GM12878 (cell line): ENCODE results near the gene RPL18. TPM values are rescaled to one million over a fixed set of nuclear protein-coding genes. Genes with fewer than 3 reads are reported as not detected.
A peak's percentile ranks its signal among the peaks of the same experiment; 100 is the strongest.

ENCODE experiments used
- CHD4 ChIP-seq: fragments of 200-600 bp; sonication (generic); IDR thresholded peaks from 2 replicates; pipeline ENCODE4 v1.6.1; 2016; ENCODE audit warnings: mild to moderate bottlenecking
- EED ChIP-seq: sonication (generic); IDR thresholded peaks from 2 replicates; pipeline ENCODE4 v1.6.1; 2016; ENCODE audit warnings: antibody characterized with exemption, low read depth
- EGR1 ChIP-seq, 2 experiments: IDR thresholded peaks; 1 replicate in 1 of 2; 2 replicates in 1 of 2; pipeline ENCODE4 v1.6.1; 2011 to 2012; ENCODE audit warnings: low read depth in 2 of 2, low read length in 2 of 2, borderline replicate concordance in 1 of 2, mild to moderate bottlenecking in 1 of 2, moderate library complexity in 1 of 2
- ELK1 ChIP-seq: IDR thresholded peaks from 2 replicates; pipeline ENCODE4 v1.6.1; 2012; ENCODE audit warnings: low read depth, low read length, improper control_type of control experiment
- EP300 ChIP-seq, 2 experiments: fragments of 150-350 bp in 1 of 2; IDR thresholded peaks; 2 replicates each; pipeline ENCODE4 v1.6.1; 2011 to 2012; ENCODE audit warnings: low read depth in 2 of 2, low read length in 2 of 2, borderline replicate concordance in 1 of 2, improper control_type of control experiment in 1 of 2, inconsistent platforms in 1 of 2; ENCODE audit not compliant: control insufficient read depth in 1 of 2
- FOS ChIP-seq: IDR thresholded peaks from 3 replicates; pipeline ENCODE4 v1.6.1; 2011; ENCODE audit warnings: borderline replicate concordance; ENCODE audit not compliant: insufficient read length; ENCODE audit errors: extremely low read depth
- HCFC1 ChIP-seq: fragments of 150-350 bp; IDR thresholded peaks from 2 replicates; pipeline ENCODE4 v1.6.1; 2014; ENCODE audit warnings: low read length
- MLLT1 ChIP-seq: fragments of 450-650 bp; IDR thresholded peaks from 2 replicates; pipeline ENCODE4 v1.6.1; 2016; ENCODE audit warnings: mild to moderate bottlenecking
- NFYB ChIP-seq: IDR thresholded peaks from 2 replicates; pipeline ENCODE4 v1.6.1; 2011; ENCODE audit warnings: low read depth, mild to moderate bottlenecking, low read length, improper control_type of control experiment, moderate library complexity; ENCODE audit not compliant: insufficient read depth
- PML ChIP-seq: IDR thresholded peaks from 2 replicates; pipeline ENCODE4 v1.6.1; 2012; ENCODE audit warnings: low read length, inconsistent platforms
- SIN3A ChIP-seq: IDR thresholded peaks from 2 replicates; pipeline ENCODE4 v1.6.1; 2012; ENCODE audit warnings: low read depth, low read length, improper control_type of control experiment
- USF1 ChIP-seq: IDR thresholded peaks from 2 replicates; pipeline ENCODE4 v1.6.1; 2011; ENCODE audit warnings: borderline replicate concordance, low read depth, mild to moderate bottlenecking, moderate library complexity, mixed read lengths, low read length; ENCODE audit not compliant: insufficient read depth; ENCODE audit errors: extremely low read length
- ZNF207 ChIP-seq: fragments of 450-650 bp; IDR thresholded peaks from 2 replicates; pipeline ENCODE4 v1.6.1; 2014; ENCODE audit warnings: antibody characterized with exemption, mild to moderate bottlenecking, borderline replicate concordance
- polyA plus RNA-seq, 11 experiments: library from polyadenylated mRNA; depleted of rRNA in 4 of 11; unstranded in 6 of 11; stranded (reverse) in 5 of 11; fragments of >200 nt; fragmentation: Nextera tagmentation in 4 of 11; fragmentation: Illumina TruSeq in 1 of 11; extraction: Ambion mirVana in 4 of 11; extraction: Trizol in 1 of 11; gene quantifications; 1 replicate in 1 of 11; 2 replicates in 10 of 11; pipeline versions ENCODE4 v1.2.1 to v1.2.3, GENCODE V29; 2011 to 2016; ENCODE audit warnings: inconsistent platforms in 2 of 11, missing spikeins in 2 of 11, low read depth in 1 of 11
- total RNA-seq, 4 experiments: library from RNA; depleted of rRNA in 3 of 4; stranded (reverse); fragments of >200 nt in 3 of 4; fragmentation: Illumina TruSeq in 1 of 4; extraction: Trizol in 1 of 4; gene quantifications; 2 replicates each; pipeline versions ENCODE4 v1.2.1 to v1.2.3, GENCODE V29; 2013 to 2021
- TF ChIP-seq, protein P1 (sequence below): fragments of 450-650 bp; formaldehyde crosslinking; IDR thresholded peaks from 2 replicates; pipeline ENCODE4 v1.4.0; 2020; ENCODE audit warnings: mild to moderate bottlenecking, moderate library complexity
- TF ChIP-seq, protein P2 (sequence below): IDR thresholded peaks from 2 replicates; pipeline ENCODE4 v1.6.1; 2012; ENCODE audit warnings: improper control_type of control experiment, low read depth, low read length; ENCODE audit not compliant: insufficient replicate concordance

Gene RPL18
- total and polyA plus RNA-seq, 10 of the 15 experiments (the other 5 are each of a cell fraction or from before 2014, with no cell fraction given), result 393 to 4,267 (median 2,019) TPM

GRCh38 chr19:48634424-48635262 is 15.7 kb upstream of the RPL18 start (continued):
- no peak for TF ChIP-seq MLLT1
- no peak for TF ChIP-seq FOS
- TF ChIP-seq, protein P1, sequence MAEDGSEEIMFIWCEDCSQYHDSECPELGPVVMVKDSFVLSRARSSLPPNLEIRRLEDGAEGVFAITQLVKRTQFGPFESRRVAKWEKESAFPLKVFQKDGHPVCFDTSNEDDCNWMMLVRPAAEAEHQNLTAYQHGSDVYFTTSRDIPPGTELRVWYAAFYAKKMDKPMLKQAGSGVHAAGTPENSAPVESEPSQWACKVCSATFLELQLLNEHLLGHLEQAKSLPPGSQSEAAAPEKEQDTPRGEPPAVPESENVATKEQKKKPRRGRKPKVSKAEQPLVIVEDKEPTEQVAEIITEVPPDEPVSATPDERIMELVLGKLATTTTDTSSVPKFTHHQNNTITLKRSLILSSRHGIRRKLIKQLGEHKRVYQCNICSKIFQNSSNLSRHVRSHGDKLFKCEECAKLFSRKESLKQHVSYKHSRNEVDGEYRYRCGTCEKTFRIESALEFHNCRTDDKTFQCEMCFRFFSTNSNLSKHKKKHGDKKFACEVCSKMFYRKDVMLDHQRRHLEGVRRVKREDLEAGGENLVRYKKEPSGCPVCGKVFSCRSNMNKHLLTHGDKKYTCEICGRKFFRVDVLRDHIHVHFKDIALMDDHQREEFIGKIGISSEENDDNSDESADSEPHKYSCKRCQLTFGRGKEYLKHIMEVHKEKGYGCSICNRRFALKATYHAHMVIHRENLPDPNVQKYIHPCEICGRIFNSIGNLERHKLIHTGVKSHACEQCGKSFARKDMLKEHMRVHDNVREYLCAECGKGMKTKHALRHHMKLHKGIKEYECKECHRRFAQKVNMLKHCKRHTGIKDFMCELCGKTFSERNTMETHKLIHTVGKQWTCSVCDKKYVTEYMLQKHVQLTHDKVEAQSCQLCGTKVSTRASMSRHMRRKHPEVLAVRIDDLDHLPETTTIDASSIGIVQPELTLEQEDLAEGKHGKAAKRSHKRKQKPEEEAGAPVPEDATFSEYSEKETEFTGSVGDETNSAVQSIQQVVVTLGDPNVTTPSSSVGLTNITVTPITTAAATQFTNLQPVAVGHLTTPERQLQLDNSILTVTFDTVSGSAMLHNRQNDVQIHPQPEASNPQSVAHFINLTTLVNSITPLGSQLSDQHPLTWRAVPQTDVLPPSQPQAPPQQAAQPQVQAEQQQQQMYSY (CRISPR knock-in tag), result no peak
- TF ChIP-seq EP300 (IDR thresholded peaks at IDR 0.05; ENCODE audit: borderline replicate concordance in 1 of 2, control insufficient read depth in 1 of 2, low read depth in 2 of 2, low read length in 2 of 2), result no peak
- TF ChIP-seq EGR1 (IDR thresholded peaks at IDR 0.05; ENCODE audit: borderline replicate concordance in 1 of 2, low read depth in 2 of 2, low read length in 2 of 2), result no peak; a peak in 1 of 3 replicates
- TF ChIP-seq, protein P2, sequence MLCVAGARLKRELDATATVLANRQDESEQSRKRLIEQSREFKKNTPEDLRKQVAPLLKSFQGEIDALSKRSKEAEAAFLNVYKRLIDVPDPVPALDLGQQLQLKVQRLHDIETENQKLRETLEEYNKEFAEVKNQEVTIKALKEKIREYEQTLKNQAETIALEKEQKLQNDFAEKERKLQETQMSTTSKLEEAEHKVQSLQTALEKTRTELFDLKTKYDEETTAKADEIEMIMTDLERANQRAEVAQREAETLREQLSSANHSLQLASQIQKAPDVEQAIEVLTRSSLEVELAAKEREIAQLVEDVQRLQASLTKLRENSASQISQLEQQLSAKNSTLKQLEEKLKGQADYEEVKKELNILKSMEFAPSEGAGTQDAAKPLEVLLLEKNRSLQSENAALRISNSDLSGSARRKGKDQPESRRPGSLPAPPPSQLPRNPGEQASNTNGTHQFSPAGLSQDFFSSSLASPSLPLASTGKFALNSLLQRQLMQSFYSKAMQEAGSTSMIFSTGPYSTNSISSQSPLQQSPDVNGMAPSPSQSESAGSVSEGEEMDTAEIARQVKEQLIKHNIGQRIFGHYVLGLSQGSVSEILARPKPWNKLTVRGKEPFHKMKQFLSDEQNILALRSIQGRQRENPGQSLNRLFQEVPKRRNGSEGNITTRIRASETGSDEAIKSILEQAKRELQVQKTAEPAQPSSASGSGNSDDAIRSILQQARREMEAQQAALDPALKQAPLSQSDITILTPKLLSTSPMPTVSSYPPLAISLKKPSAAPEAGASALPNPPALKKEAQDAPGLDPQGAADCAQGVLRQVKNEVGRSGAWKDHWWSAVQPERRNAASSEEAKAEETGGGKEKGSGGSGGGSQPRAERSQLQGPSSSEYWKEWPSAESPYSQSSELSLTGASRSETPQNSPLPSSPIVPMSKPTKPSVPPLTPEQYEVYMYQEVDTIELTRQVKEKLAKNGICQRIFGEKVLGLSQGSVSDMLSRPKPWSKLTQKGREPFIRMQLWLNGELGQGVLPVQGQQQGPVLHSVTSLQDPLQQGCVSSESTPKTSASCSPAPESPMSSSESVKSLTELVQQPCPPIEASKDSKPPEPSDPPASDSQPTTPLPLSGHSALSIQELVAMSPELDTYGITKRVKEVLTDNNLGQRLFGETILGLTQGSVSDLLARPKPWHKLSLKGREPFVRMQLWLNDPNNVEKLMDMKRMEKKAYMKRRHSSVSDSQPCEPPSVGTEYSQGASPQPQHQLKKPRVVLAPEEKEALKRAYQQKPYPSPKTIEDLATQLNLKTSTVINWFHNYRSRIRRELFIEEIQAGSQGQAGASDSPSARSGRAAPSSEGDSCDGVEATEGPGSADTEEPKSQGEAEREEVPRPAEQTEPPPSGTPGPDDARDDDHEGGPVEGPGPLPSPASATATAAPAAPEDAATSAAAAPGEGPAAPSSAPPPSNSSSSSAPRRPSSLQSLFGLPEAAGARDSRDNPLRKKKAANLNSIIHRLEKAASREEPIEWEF, result no peak
- TF ChIP-seq PML, result no peak; the same call in 1 of the 2 replicates
- peak; percentile 93 for TF ChIP-seq USF1
- TF ChIP-seq ZNF207, result no peak
- TF ChIP-seq SIN3A, result no peak; the same call in 1 of the 2 replicates
- TF ChIP-seq NFYB, result peak; percentile 47; the same call in 1 of the 2 replicates
- peak; percentile 28 for TF ChIP-seq HCFC1
- no peak for TF ChIP-seq EED
- TF ChIP-seq ELK1, result no peak
- no peak for TF ChIP-seq CHD4
